H9 (cell line): ENCODE results near the gene FBXL7. TPM values are rescaled to one million over a fixed set of nuclear protein-coding genes. Genes with fewer than 3 reads are reported as not detected.

Source experiments
- DNase-seq: peaks from one replicate; pipeline ENCODE4 v3.0.0-alpha.2; 2017
- H2AFZ ChIP-seq: one replicate; pipeline ENCODE4 v1.6.1; 2013; ENCODE audit warnings: mild to moderate bottlenecking, low read length, control low read depth, moderate library complexity
- H2AK5ac ChIP-seq: 2 replicates; pipeline ENCODE4 v1.6.1; 2013; ENCODE audit warnings: low read length, control low read depth, mixed read lengths; ENCODE audit not compliant: insufficient read length
- H2BK120ac ChIP-seq: one replicate; pipeline ENCODE4 v1.6.1; 2013; ENCODE audit warnings: low read depth, mild to moderate bottlenecking, low read length, control low read depth, inconsistent platforms; ENCODE audit not compliant: poor library complexity, severe bottlenecking
- H2BK12ac ChIP-seq: 2 replicates; pipeline ENCODE4 v1.6.1; 2013; ENCODE audit warnings: low read length, control low read depth, mixed read lengths, low read depth; ENCODE audit not compliant: insufficient read length
- H2BK15ac ChIP-seq: 2 replicates; pipeline ENCODE4 v1.6.1; 2013; ENCODE audit warnings: low read depth, low read length, control low read depth
- H2BK20ac ChIP-seq: one replicate; pipeline ENCODE4 v1.6.1; 2013; ENCODE audit warnings: low read depth, mild to moderate bottlenecking, low read length, control low read depth, inconsistent platforms; ENCODE audit not compliant: poor library complexity, severe bottlenecking
- H2BK5ac ChIP-seq: 2 replicates; pipeline ENCODE4 v1.6.1; 2013; ENCODE audit warnings: low read length, control low read depth, mixed read lengths; ENCODE audit not compliant: insufficient read length
- H3K14ac ChIP-seq: 2 replicates; pipeline ENCODE4 v1.6.1; 2013; ENCODE audit warnings: low read length, control low read depth; ENCODE audit not compliant: insufficient read depth
- H3K18ac ChIP-seq: 2 replicates; pipeline ENCODE4 v1.6.1; 2013; ENCODE audit warnings: low read depth, mild to moderate bottlenecking, mixed read lengths, low read length, control low read depth; ENCODE audit not compliant: insufficient read length
- H3K23ac ChIP-seq: 2 replicates; pipeline ENCODE4 v1.6.1; 2013; ENCODE audit warnings: low read length, control low read depth, mixed read lengths, low read depth; ENCODE audit not compliant: insufficient read length
- H3K23me2 ChIP-seq: 2 replicates; pipeline ENCODE4 v1.6.1; 2013; ENCODE audit warnings: low read depth, mild to moderate bottlenecking, mixed read lengths, low read length, control low read depth; ENCODE audit not compliant: insufficient read length, poor library complexity, severe bottlenecking
- H3K27ac ChIP-seq: 2 replicates; pipeline ENCODE4 v1.5.1; 2013; ENCODE audit warnings: low read length, control low read depth, mixed read lengths, low read depth; ENCODE audit not compliant: insufficient read length
- H3K27me3 ChIP-seq: 2 replicates; pipeline ENCODE4 v1.6.1; 2013; ENCODE audit warnings: low read length, control low read depth, inconsistent platforms; ENCODE audit not compliant: insufficient read depth
- H3K4ac ChIP-seq: 2 replicates; pipeline ENCODE4 v1.6.1; 2013; ENCODE audit warnings: low read depth, mild to moderate bottlenecking, control low read depth, inconsistent platforms, low read length, moderate library complexity
- H3K4me1 ChIP-seq: 2 replicates; pipeline ENCODE4 v1.6.1; 2013; ENCODE audit warnings: low read length, control low read depth, inconsistent platforms; ENCODE audit not compliant: insufficient read depth
- H3K4me2 ChIP-seq: 2 replicates; pipeline ENCODE4 v1.6.1; 2013; ENCODE audit warnings: low read length, control low read depth, mixed read lengths; ENCODE audit not compliant: insufficient read length, insufficient read depth
- H3K56ac ChIP-seq: 2 replicates; pipeline ENCODE4 v1.6.1; 2013; ENCODE audit warnings: low read depth, mild to moderate bottlenecking, mixed read lengths, low read length, control low read depth; ENCODE audit not compliant: insufficient read length
- H3K79me1 ChIP-seq: 2 replicates; pipeline ENCODE4 v1.6.1; 2013; ENCODE audit warnings: low read depth, mild to moderate bottlenecking, moderate library complexity, low read length, control low read depth, inconsistent platforms; ENCODE audit not compliant: insufficient read depth, poor library complexity, severe bottlenecking
- H3K79me2 ChIP-seq: 2 replicates; pipeline ENCODE4 v1.6.1; 2013; ENCODE audit warnings: low read length, control low read depth, inconsistent platforms; ENCODE audit not compliant: insufficient read depth
- H3K9ac ChIP-seq: 2 replicates; pipeline ENCODE4 v1.6.1; 2013; ENCODE audit warnings: low read length, control low read depth, mixed read lengths; ENCODE audit not compliant: insufficient read length; ENCODE audit errors: extremely low read depth
- H3K9me3 ChIP-seq: one replicate; pipeline ENCODE4 v1.6.1; 2013; ENCODE audit warnings: low read depth, low read length, inconsistent platforms; ENCODE audit not compliant: control insufficient read depth
- H3T11ph ChIP-seq: one replicate; pipeline ENCODE4 v1.6.1; 2013; ENCODE audit warnings: mild to moderate bottlenecking, low read length, control low read depth, inconsistent platforms
- H4K20me1 ChIP-seq: one replicate; pipeline ENCODE4 v1.6.1; 2013; ENCODE audit not compliant: control insufficient read depth, insufficient read length, insufficient read depth
- H4K5ac ChIP-seq: 2 replicates; pipeline ENCODE4 v1.6.1; 2013; ENCODE audit warnings: low read depth, mild to moderate bottlenecking, mixed read lengths, low read length, control low read depth; ENCODE audit not compliant: insufficient read length
- H4K8ac ChIP-seq: replicated peaks from 2 replicates; pipeline ENCODE4 v1.6.1; 2013; ENCODE audit warnings: low read length, control low read depth, mixed read lengths, low read depth; ENCODE audit not compliant: insufficient read length
- H4K91ac ChIP-seq: 2 replicates; pipeline ENCODE4 v1.6.1; 2013; ENCODE audit warnings: low read depth, mild to moderate bottlenecking, moderate library complexity, mixed read lengths, low read length, control low read depth; ENCODE audit not compliant: insufficient read length
- H3K27ac Mint-ChIP-seq, 3 experiments: 2 replicates in 2 of 3; 3 replicates in 1 of 3; pipeline ENCODE4 v1.8.0; 2020 to 2021; ENCODE audit warnings: mixed read lengths in 3 of 3, mild to moderate bottlenecking in 1 of 3, moderate library complexity in 1 of 3
- H3K27me3 Mint-ChIP-seq: 2 replicates; pipeline ENCODE4 v1.8.0; 2021; ENCODE audit warnings: low read depth, mild to moderate bottlenecking, moderate library complexity, mixed read lengths
- H3K36me3 Mint-ChIP-seq, 3 experiments: 2 replicates in 2 of 3; 3 replicates in 1 of 3; pipeline ENCODE4 v1.8.0; 2020 to 2021; ENCODE audit warnings: low read depth in 3 of 3, mixed read lengths in 3 of 3; ENCODE audit not compliant: insufficient read depth in 1 of 3
- H3K4me1 Mint-ChIP-seq, 2 experiments: 2 replicates each; pipeline ENCODE4 v1.8.0; 2020; ENCODE audit warnings: mixed read lengths in 2 of 2
- H3K4me3 Mint-ChIP-seq, 2 experiments: 2 replicates in 1 of 2; 3 replicates in 1 of 2; pipeline ENCODE4 v1.8.0; 2020 to 2021; ENCODE audit warnings: mild to moderate bottlenecking in 2 of 2, mixed read lengths in 2 of 2, moderate library complexity in 1 of 2
- H3K9me3 Mint-ChIP-seq, 2 experiments: 2 replicates in 1 of 2; 3 replicates in 1 of 2; pipeline ENCODE4 v1.8.0; 2020; ENCODE audit warnings: mild to moderate bottlenecking in 2 of 2, mixed read lengths in 2 of 2, moderate library complexity in 1 of 2
- CTCF ChIP-seq: fragments of 200-600 bp; sonication (generic); conservative IDR thresholded peaks from 3 replicates; pipeline ENCODE4 v1.8.0; 2021; ENCODE audit warnings: antibody characterized with exemption, mild to moderate bottlenecking
- total RNA-seq: library from RNA; stranded (reverse); gene quantifications from 2 replicates; pipeline ENCODE4 v1.2.1, GENCODE V29; 2021

FBXL7 gene
- total RNA-seq, 1 experiment from 2014 or later = 14.6 TPM

GRCh38 chr5:15664961-15665360 lies 165.0 kb downstream of the FBXL7 start:
- Histone ChIP-seq H2BK20ac (no peak overlapping the region), H3K23ac (no peak overlapping the region), H3K4ac (no peak overlapping the region), H4K91ac (no peak overlapping the region), H2BK5ac (no peak overlapping the region), H2AK5ac (no peak overlapping the region), H3K9me3 (no peaks in the 10 kb centered on the region), H3K18ac (no peak overlapping the region), H2AFZ (no peak overlapping the region), H3K9ac (no peak overlapping the region), H3K79me1 (no peaks in the 10 kb centered on the region), H2BK15ac (no peak overlapping the region), H3K79me2 (no peaks in the 10 kb centered on the region; the same call in 1 of the 2 replicates), H4K8ac (no peak overlapping the region), H3K56ac (no peak overlapping the region), H4K20me1 (no peaks in the 10 kb centered on the region), H3K27ac (no peak overlapping the region), H3K27me3 (no peaks in the 10 kb centered on the region), H3K23me2 (no peaks in the 10 kb centered on the region), H4K5ac (no peak overlapping the region), H3K4me1 (no peaks in the 10 kb centered on the region), H2BK120ac (no peak overlapping the region), H3T11ph (no peak overlapping the region), H3K14ac (no peak overlapping the region), H2BK12ac (no peak overlapping the region), H3K4me2 (no peak overlapping the region)
- H3K27me3 Mint-ChIP-seq = no peaks in the 10 kb centered on the region
- H3K4me3 Mint-ChIP-seq = no peak overlapping the region
- H3K9me3 Mint-ChIP-seq = peaks cover 8 to 22% of the 10 kb centered on the region in 2 experiments; a peak in 4 of 5 replicates
- DNase-seq = no peak
- H3K4me1 Mint-ChIP-seq = peaks cover 11 to 19% of the 10 kb centered on the region in 2 experiments; a peak in 3 of 4 replicates
- H3K27ac Mint-ChIP-seq = 0 out of 7 replicates have a peak overlapping the region, but pooled peaks of 1 of the 3 experiments have one; percentile 5
- H3K36me3 Mint-ChIP-seq = peaks cover 2 to 23% (median 5%) of the 10 kb centered on the region in 3 experiments; a peak in 4 of 7 replicates
- no peak for TF ChIP-seq CTCF
